ENCODE data around the gene ZP3. TPM values are rescaled to one million over a fixed set of nuclear protein-coding genes. Genes with fewer than 3 reads are reported as not detected.
"Not testable (repeated sequence)": the region's sequence is repeated elsewhere in the genome, so short reads cannot be mapped to it uniquely, and the experiment has no call there.

Gene ZP3
- total RNA-seq, 4 donors from 2014 or later: 2.8 to 4.3 (median 3.3) TPM; not detected in 1

DNA sequence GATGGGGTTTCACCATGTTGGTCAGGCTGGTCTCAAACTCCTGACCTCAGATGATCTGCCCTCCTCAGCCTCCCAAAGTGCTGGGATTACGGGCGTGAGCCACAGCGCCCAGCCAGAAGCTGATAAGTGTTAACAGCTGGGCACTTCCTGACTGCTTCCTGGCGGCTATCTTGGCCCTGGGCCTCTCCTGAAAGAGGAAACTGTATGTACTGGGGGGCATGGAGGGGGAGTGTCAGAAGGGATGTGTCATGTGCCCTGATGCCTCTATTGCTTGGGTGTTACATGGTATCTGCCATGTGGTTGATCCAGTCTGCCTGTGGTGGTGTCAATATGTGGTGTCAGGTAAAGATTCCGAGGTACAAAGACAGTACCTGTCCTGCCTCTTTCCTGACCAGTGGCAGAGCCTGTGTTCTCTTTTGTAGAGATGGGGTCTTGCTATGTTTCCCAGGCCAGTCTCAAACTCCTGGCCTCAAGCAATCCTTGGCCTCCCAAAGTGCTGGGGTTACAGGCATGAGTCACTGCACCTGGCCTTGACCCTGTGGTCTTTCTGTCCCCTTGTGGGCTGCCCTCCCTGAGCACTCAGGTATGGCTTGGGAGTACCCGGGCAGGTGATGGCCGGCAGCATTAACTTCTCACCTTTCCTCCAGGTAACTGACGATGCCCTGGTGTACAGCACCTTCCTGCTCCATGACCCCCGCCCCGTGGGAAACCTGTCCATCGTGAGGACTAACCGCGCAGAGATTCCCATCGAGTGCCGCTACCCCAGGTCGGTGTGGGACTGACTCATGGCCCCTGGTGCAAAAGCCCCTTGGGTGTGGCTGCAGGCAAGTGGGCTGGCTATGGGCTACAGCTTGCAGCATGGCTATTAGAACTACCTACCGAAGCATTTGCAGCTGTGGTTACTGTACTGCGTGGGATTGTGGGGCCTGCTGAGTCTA is 4.4 kb downstream of the ZP3 start:
- no peaks in the 10 kb centered on the region for H3K9me3 ChIP-seq
- no peak for DNase-seq

GRCh38 chr7:76430211-76430610 is 5.5 kb downstream of the ZP3 start:
- peak in 1 of 3 donors; percentile 33 for DNase-seq
- no peaks in the 10 kb centered on the region for H3K4me1 ChIP-seq
- no peak for TF ChIP-seq POLR2A (IDR thresholded peaks at IDR 0.05)
- no peak for TF ChIP-seq CTCF (IDR thresholded peaks at IDR 0.05)

More for the DNA sequence above, 4.4 kb downstream of the ZP3 start:
- no peak for TF ChIP-seq CTCF (IDR thresholded peaks at IDR 0.05)
- TF ChIP-seq POLR2A (IDR thresholded peaks at IDR 0.05): no peak
- H3K36me3 ChIP-seq: no peaks in the 10 kb centered on the region
- no peaks in the 10 kb centered on the region for H3K27me3 ChIP-seq
- H3K4me1 ChIP-seq: no peaks in the 10 kb centered on the region
- H3K27ac ChIP-seq: no peak overlapping the region
- no peak overlapping the region for H3K4me3 ChIP-seq

GRCh38 chr7:76430836-76431235 is 6.1 kb downstream of the ZP3 start:
- H3K36me3 ChIP-seq: no peaks in the 10 kb centered on the region
- no peak overlapping the region for H3K4me3 ChIP-seq
- H3K9me3 ChIP-seq: no peaks in the 10 kb centered on the region
- H3K27me3 ChIP-seq: no peaks in the 10 kb centered on the region
- no peaks in the 10 kb centered on the region for H3K4me1 ChIP-seq
- no peak for TF ChIP-seq CTCF (IDR thresholded peaks at IDR 0.05)
- TF ChIP-seq POLR2A (IDR thresholded peaks at IDR 0.05): no peak
- H3K27ac ChIP-seq: no peak overlapping the region
- no peak for DNase-seq

More at GRCh38 chr7:76430211-76430610, 5.5 kb downstream of the ZP3 start:
- Histone ChIP-seq H3K27ac (no peak overlapping the region), H3K36me3 (no peaks in the 10 kb centered on the region), H3K27me3 (no peaks in the 10 kb centered on the region), H3K4me3 (no peak overlapping the region), H3K9me3 (no peaks in the 10 kb centered on the region)

DNA sequence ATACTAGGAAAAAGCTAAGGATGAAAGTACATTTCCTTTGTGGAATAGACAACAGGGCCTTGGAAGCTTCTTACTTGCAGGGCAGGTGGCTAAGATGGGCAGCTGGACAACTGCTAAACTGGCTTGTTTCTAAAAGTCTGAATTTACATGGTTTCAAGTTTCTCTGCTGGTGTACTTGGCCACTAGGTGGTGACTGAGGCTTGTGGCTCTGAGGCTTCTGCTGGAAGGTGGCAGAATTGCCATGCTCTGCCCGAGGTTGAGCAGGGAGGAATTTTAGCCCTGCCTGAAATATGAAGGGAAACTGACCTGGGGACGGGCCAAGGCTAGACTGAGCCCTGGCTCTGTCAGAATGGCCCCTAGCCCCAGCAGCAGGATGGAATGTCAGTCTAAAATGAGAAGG is 13.1 kb downstream of the ZP3 start:
- H3K36me3 ChIP-seq, H3K27ac ChIP-seq, H3K27me3 ChIP-seq, H3K4me1 ChIP-seq, H3K4me3 ChIP-seq, H3K9me3 ChIP-seq: not testable (repeated sequence)
- peak in 5 of 6 experiments; percentile 16 to 80 (median 58) for TF ChIP-seq CTCF (IDR thresholded peaks at IDR 0.05)
- DNase-seq: peak in 2 of 3 donors; percentile 64 to 87

DNA sequence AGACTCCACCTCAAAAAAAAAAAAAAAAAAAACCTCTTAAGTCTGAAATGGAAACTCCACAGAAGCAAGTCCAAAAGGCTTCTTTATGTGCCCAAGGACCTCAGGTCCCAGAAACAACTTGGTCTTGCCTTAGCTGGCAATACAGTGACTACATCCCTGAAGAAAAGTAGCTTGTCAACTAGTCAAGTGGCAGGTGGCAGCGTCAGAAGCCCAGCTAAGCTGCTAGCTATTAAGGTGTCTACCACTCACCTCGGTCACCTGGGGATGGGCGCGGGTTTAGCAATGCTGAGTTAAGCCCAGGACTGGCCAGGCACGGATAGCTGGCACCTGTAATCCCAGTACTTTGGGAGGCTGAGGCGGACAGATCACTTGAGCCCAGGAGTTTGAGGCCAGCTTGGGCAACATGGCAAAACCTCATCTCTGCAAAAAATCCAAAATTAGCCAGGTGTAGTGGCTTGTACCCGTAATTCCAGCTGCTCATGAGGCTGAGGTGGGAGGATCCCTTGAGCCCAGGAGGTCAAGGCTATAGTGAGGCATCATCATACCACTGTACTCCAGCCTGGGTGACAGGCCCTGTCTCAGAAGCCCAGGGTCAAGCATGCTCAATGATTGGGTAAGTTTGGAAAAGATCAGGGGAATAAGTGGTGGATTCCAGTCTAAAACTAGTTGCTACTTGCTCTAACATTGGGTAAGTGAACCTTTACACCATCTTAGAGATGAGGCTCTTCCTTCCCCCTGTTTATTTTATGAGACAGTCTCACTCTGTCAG is 14.6 kb downstream of the ZP3 start:
- not testable (repeated sequence) for H3K27me3 ChIP-seq, H3K9me3 ChIP-seq, H3K4me1 ChIP-seq, H3K27ac ChIP-seq, DNase-seq, H3K36me3 ChIP-seq, H3K4me3 ChIP-seq

- H3K4me3 ChIP-seq, DNase-seq: not testable (repeated sequence)
These were observed 15.7 kb downstream of the ZP3 start for GRCh38 chr7:76440404-76440803.

GRCh38 chr7:76441792-76442191 is 17.0 kb downstream of the ZP3 start:
- H3K27ac ChIP-seq, H3K4me1 ChIP-seq, H3K9me3 ChIP-seq, H3K4me3 ChIP-seq, H3K27me3 ChIP-seq, DNase-seq, H3K36me3 ChIP-seq: not testable (repeated sequence)

More at GRCh38 chr7:76440404-76440803, 15.7 kb downstream of the ZP3 start:
- not testable (repeated sequence) for H3K4me1 ChIP-seq, H3K9me3 ChIP-seq, H3K27ac ChIP-seq, H3K27me3 ChIP-seq, H3K36me3 ChIP-seq

- not testable (repeated sequence) for H3K36me3 ChIP-seq, H3K4me3 ChIP-seq, DNase-seq, H3K27me3 ChIP-seq, H3K27ac ChIP-seq, H3K4me1 ChIP-seq, H3K9me3 ChIP-seq
These were observed 18.1 kb downstream of the ZP3 start for GRCh38 chr7:76442664-76443446.

- not testable (repeated sequence) for DNase-seq, H3K27ac ChIP-seq, H3K4me1 ChIP-seq, H3K27me3 ChIP-seq, H3K4me3 ChIP-seq, H3K36me3 ChIP-seq, H3K9me3 ChIP-seq
These were observed 19.1 kb downstream of the ZP3 start for GRCh38 chr7:76443846-76444245.

All from Peyer's patch (tissue), 4 donors.